Measurements from ENCODE around the gene ADO. TPM values are rescaled to one million over a fixed set of nuclear protein-coding genes. Genes with fewer than 3 reads are reported as not detected.

ADO gene
- 10 to 100 TPM; 22.5 to 23.3 TPM for total RNA-seq

DNA sequence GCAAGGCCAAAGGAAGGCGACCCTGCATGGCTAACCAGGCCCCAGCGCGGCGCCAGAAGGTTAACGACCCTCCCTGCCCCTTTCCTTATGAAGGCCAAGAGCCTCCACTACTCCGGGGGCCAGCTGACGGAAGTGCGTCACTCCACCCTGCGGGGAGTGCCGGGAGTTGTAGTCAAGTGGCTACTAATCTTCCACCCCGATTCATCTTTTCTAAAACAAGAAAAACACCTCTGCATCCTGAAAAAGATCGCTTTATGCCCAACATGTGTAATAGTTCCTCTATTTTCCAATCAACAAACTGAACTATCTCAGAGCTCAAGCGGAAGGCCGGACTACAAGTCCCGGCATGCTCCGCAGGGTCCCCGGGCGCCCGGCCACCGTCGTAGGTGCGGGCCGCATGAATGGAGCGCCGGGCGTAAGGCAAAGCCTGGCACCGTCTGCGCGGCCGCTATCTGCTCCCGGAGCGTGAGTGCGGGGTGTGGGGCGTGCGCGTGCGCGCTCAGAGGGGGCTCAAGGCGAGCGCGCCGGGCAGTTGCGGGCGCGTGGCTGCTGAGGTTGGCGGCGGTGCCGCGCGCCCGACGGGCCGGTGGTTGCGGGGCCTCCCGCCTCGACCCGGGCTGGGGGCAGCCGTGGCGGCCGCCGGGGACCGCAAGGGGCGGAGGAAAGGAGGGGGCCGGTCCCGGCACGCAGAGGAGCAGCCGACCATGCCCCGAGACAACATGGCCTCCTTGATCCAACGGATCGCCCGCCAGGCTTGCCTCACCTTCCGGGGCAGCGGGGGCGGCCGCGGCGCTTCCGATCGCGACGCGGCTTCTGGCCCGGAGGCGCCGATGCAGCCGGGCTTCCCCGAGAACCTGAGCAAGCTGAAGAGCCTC, at the start of gene ADO:
TSS of gene ADO (plus strand) at position 365 of the 875 bp plus-strand sequence. CDS start at position 705, 340 bp downstream.
- no peaks in the 10 kb centered on the region for H3K9me3 Mint-ChIP-seq
- peak; percentile 84 for DNase-seq
- peaks cover 39% of the 10 kb centered on the region for H3K4me1 Mint-ChIP-seq
- H3K36me3 Mint-ChIP-seq, result peaks cover 29% of the 10 kb centered on the region
- H3K27me3 Mint-ChIP-seq, result no peaks in the 10 kb centered on the region
- H3K4me3 Mint-ChIP-seq, result peak within 1 kb of the TSS; percentile 94
- peak within 1 kb of the TSS; percentile 99 for H3K27ac Mint-ChIP-seq

DNA sequence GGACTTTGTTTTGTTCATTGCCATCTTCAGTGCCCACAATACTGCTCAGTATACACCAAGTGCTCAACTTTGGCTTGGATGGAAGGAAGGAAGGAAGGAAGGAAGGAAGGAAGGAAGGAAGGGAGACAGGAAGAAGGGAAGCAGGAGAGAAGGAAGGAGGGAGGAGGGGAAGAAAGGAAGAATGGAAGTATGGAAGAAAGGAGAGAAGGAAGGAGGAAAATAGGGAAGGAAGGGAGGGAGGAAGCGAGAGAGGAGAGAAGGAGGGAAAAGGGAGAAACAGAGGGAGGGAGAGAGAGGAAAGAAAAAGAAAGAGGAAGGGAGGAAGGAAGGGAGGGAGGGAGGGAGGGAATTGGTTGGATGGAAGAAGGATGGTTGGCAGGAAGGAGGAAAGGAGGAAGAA, 49.6 kb upstream of the ADO start:
- H3K27ac Mint-ChIP-seq, result peak overlapping the region; percentile 71

DNA sequence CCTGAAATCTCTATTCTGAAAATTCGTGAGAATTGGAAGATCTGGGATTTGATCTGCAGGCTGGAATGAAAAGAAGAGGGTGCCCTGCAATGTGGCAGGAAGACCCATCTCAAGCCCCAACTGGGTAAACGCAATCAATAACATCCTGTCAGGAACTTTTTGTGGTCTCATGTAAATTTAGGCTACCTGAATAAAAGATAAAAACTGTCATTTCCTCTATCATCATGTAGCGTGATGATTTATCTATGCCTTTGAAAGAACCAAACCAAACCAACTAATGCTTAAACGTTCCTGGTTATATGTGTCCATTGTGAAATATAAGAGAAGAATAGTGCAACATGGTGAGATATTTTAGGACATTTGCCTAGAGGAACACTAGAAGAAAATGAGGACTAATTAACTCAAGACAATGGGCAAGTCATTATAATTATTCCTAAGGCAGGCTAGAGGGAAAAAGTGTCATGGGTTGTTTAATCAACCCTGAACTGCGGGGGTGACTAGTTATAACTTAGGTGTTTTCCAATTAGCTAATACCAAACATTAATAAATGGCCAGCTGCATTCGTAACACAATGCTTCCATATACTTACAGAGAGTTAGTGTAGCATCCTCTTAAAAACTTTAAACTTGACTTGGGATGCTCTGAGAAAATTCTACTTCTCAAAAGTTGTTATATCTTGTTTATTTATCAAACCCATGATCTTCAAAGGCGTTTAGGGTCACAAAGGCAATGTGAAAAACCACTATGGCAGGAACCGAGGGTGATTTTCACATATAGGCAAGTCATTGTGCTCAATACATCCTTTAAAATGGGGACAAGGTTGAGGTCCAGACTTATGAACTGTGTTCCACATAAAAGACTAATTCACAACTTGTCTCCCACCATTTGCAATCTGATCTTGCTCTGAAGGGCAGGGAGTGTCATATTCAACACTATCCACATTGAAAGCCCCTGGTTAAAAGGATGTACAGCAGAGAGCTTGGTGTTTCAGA, 48.6 kb upstream of the ADO start:
- Mint-ChIP-seq H3K27me3 (no peaks in the 10 kb centered on the region), H3K9me3 (peaks cover 6% of the 10 kb centered on the region), H3K27ac (peak overlapping the region; percentile 71), H3K4me1 (peaks cover 38% of the 10 kb centered on the region), H3K4me3 (no peak overlapping the region), H3K36me3 (peaks cover 9% of the 10 kb centered on the region)
- DNase-seq, result no peak

More for the DNA sequence above, 49.6 kb upstream of the ADO start:
- H3K9me3 Mint-ChIP-seq, result peaks cover 6% of the 10 kb centered on the region
- H3K27me3 Mint-ChIP-seq, result no peaks in the 10 kb centered on the region
- H3K4me3 Mint-ChIP-seq, result no peak overlapping the region
- peaks cover 30% of the 10 kb centered on the region for H3K4me1 Mint-ChIP-seq
- DNase-seq, result no peak
- H3K36me3 Mint-ChIP-seq, result peaks cover 9% of the 10 kb centered on the region

DNA sequence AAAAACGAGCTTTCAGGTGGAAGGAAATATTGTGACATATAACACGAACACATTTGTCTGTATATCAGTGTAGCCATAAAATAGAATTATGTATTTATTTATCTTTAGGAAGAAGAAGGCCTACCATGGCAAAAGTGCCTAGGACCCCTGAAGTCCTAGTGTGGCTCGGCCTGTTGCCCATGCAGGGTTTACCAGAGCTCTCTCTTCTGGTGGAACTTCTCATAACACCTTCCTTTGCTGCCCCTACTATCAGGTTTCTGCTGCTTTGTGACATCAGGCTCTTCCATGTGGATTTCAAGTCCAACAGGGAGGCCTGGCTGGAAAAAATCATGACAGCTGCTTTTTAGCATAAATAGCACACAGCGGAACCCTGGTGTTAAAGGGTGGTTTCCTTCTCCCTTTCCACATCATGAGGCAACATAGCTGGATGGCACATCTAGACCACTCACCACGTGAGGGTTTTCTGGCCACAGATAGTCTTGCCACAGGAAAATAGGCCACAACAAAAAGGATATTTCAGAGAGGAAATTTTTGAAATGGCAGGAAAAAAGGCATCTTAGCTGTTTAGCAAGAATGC, 44.8 kb upstream of the ADO start:
- DNase-seq, result no peak
- Mint-ChIP-seq H3K36me3 (peaks cover 8% of the 10 kb centered on the region), H3K27me3 (no peaks in the 10 kb centered on the region), H3K9me3 (peaks cover 4% of the 10 kb centered on the region), H3K4me3 (no peak overlapping the region), H3K4me1 (peaks cover 42% of the 10 kb centered on the region), H3K27ac (no peak overlapping the region)

DNA sequence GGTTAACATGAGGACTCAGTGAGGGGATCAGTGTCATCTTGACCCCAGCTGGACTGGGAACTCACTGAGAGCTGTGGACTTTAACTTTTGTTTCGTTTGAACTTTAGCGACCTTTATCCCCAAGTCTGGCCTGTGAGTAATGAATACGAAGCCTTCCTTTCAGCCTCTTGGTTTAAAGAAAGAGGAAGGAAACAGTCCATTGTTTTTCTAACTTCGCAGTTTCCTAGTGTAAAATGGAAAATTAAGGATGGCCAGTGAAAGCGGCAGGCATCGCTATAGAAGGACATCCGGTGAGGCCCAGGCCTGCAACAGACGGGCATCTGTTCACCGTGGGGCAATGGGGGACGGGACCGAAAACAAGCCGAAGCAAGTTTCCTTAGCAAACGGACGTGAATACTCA, 44.1 kb upstream of the ADO start:
- Mint-ChIP-seq H3K27me3 (no peaks in the 10 kb centered on the region), H3K27ac (no peak overlapping the region), H3K4me3 (no peak overlapping the region), H3K4me1 (peaks cover 36% of the 10 kb centered on the region), H3K9me3 (peaks cover 1% of the 10 kb centered on the region), H3K36me3 (peaks cover 4% of the 10 kb centered on the region)
- DNase-seq, result no peak

DNA sequence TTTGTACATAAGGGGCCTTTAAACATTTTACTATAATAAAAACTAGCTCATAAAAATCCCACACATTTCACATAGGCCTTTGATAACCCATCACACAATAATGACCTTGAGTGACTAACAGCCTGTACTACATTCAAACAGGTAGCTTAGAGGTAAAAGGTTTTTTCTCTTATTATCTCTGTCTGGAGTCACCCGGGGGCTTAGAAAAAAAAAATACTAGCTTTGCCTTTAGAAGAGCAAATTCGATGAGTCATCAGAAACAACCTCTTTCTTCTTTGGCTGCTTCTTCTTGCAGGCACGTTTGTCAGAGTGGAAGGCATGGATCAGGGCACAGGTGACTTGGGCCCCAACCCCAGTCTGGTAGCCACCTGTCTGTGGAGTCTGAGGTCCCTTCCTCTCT, 43.4 kb upstream of the ADO start:
- H3K4me3 Mint-ChIP-seq, result no peak overlapping the region
- H3K36me3 Mint-ChIP-seq, result peaks cover 4% of the 10 kb centered on the region
- no peaks in the 10 kb centered on the region for H3K27me3 Mint-ChIP-seq
- no peak overlapping the region for H3K27ac Mint-ChIP-seq
- H3K9me3 Mint-ChIP-seq, result peaks cover 1% of the 10 kb centered on the region
- no peak for DNase-seq
- peaks cover 34% of the 10 kb centered on the region for H3K4me1 Mint-ChIP-seq

DNA sequence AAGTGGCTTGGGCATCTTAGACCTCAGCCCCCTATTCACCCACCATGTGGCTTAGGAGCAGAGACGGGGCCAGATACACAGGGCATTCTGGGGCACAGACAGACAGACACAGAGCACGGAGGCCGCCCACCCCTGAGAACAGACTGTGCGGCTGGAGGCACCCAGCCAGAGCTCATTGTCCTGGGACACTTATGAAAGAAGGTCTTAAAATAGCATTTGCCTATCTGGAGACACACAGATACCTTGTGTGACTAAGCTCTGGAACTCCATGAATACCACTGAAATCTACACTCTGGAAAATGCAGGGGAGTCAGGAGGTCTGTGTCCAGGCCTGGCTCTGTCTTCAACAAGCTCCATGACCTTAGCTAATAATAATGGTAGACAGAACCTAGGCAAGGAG, 41.4 kb upstream of the ADO start:
- Mint-ChIP-seq H3K36me3 (no peaks in the 10 kb centered on the region), H3K27me3 (no peaks in the 10 kb centered on the region), H3K27ac (no peak overlapping the region)

DNA sequence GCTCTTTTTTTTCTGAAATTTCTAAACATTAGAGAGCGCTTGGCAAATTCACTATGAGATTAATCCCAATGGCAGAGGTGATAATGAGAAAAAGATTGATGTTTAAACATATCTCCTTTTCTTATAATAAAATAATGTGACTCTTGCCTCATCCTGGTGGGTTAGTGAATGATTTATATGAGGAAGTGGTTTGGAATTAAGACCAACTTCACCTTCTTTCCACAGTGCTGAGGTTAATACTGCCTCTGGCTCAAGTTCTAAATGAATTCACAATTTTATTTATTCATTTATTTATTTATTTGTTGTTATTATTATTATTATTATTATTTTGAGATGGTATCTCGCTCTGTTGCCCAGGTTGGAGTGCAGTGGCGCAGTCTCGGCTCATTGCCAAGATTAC, 40.5 kb upstream of the ADO start:
- Mint-ChIP-seq H3K9me3 (peaks cover 1% of the 10 kb centered on the region), H3K27me3 (no peaks in the 10 kb centered on the region), H3K27ac (no peak overlapping the region), H3K4me3 (no peak overlapping the region), H3K4me1 (peaks cover 31% of the 10 kb centered on the region), H3K36me3 (no peaks in the 10 kb centered on the region)
- no peak for DNase-seq

More for the DNA sequence above, 41.4 kb upstream of the ADO start:
- Mint-ChIP-seq H3K9me3 (peaks cover 1% of the 10 kb centered on the region), H3K4me1 (peaks cover 34% of the 10 kb centered on the region), H3K4me3 (no peak overlapping the region)
- no peak for DNase-seq

DNA sequence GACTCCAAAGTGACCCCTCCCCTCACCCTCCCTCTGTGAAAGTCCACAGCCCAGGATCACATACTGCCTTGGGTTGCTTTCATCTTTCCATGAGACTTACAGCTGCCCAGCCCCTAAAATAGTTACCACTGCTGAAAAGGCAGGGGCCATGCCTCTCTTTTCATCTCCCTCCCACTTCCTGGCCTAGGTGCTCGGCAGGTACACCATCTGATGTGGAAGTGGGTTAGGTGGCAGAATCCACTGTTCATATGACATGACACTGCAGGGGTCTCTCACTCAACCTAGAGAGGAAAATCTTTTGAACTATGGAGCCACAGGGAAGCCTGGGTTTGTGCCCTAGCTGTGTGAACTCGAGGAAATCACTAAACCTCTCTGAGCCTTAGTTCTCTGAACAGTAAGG, 38.8 kb upstream of the ADO start:
- DNase-seq, result no peak
- Mint-ChIP-seq H3K4me3 (no peak overlapping the region), H3K27ac (no peak overlapping the region), H3K27me3 (no peaks in the 10 kb centered on the region), H3K36me3 (no peaks in the 10 kb centered on the region), H3K4me1 (peaks cover 37% of the 10 kb centered on the region), H3K9me3 (no peaks in the 10 kb centered on the region)

DNA sequence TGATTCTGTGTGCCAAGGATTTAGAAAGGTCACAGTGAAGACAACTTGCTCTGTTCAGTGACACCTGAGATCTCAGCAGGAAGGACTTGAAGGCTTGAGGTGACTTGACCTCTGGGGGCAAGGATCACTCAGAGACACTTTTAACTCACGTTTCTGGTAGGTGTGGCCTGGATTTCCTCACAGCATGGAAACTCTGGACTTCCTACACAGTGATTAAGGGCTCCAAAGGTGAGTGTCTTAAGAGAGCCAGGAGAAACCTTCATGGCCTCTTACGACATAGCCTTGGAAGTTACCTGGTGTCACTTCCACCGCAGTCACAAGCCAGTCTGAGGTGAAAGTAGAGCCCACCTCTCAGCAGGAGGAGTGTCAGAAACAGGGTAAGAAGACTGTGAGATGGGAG, 38.1 kb upstream of the ADO start:
- H3K27ac Mint-ChIP-seq, result no peak overlapping the region
- DNase-seq, result no peak
- H3K4me1 Mint-ChIP-seq, result peaks cover 30% of the 10 kb centered on the region
- no peaks in the 10 kb centered on the region for H3K27me3 Mint-ChIP-seq
- no peaks in the 10 kb centered on the region for H3K36me3 Mint-ChIP-seq
- H3K4me3 Mint-ChIP-seq, result no peak overlapping the region
- no peaks in the 10 kb centered on the region for H3K9me3 Mint-ChIP-seq

DNA sequence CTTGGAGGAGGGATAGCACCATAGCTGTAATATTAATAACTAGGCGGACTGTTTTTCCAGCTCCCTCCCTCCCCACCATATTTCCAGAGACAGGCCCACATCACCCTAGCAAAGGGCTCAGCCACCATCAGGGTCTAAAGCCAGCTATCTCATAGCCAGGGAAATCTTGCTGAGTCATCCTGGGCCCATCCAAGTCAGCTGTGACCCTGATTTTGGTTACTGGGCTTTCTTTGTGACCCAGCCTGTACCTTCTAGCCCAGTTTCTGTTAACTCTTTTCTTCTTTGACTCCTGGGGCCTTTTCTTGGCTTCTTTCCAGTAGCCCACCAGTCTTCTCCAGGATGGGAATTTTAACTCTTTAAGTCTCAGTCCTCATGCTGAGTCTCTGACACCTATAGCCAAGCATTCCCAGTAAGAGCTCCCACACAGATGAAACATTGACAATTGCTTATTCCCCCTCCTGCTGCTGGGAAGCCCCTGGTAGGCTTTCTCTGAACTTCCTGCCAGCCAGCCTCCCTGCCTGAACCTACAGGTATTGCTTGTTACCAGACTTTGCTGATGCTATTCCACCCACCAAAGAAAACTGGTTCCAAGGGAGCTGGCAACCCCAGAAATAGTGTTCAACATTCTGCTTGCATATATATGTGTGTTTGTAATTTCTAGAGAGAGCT, 34.8 kb upstream of the ADO start:
- no peaks in the 10 kb centered on the region for H3K9me3 Mint-ChIP-seq
- no peak for DNase-seq
- H3K27ac Mint-ChIP-seq, result no peak overlapping the region
- H3K36me3 Mint-ChIP-seq, result no peaks in the 10 kb centered on the region
- H3K4me3 Mint-ChIP-seq, result no peak overlapping the region
- H3K27me3 Mint-ChIP-seq, result no peaks in the 10 kb centered on the region
- H3K4me1 Mint-ChIP-seq, result peaks cover 35% of the 10 kb centered on the region

DNA sequence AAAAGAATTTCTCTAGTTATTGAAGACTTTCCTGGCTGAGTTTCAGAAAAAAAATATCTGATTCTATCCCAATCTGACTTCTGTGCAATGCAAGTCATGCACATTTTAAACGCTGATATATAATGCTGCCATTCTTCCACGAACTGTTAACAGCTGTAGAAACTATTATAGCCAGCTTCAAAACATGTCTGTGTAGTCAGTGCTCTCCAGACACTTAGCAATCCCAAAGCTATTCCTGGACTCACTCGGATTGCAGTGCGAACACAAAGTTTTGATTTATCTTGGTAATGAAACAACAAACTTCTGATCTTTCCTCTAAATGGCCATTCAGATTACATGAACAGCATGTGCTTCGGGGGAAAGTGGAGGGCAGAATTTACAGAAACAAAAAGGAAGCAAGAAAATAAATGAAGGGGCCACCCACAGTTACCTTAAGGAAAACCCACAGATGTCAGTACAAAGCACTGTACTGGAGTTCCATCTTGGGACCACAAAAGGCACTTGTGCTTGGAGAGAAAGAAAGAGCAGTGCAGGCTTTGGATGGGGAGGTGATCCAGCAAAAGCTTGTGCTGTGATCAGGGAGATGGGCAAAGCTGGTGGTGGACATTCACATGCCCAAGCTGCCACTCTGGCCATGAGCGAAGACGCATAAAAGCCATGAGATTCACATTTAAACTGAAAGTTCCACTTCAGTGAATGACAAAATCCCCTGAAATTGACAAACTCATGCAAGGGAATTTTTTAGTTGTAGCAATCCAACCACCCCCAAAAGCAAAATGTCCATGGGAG, 32.1 kb upstream of the ADO start:
- Mint-ChIP-seq H3K27me3 (no peaks in the 10 kb centered on the region), H3K27ac (no peak overlapping the region), H3K36me3 (no peaks in the 10 kb centered on the region)

DNA sequence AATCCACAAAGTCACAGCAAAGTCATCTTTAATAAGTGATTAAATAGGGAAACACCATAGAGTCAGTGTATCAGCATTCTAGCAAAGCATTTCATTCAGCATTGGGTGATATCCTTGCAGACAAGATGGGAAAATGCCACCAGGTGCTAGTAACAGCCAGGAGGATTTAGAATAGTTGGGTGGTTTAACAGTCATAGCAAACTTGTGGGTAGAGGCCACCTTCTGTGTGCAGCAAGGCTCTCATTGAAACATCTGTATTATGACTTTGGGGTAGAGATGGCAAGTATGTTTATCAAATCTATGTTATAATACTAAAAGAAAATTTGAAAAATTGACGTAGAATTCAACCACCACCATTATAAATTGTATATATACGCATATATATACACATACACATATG, 26.4 kb upstream of the ADO start:
- DNase-seq, result no peak
- no peak overlapping the region for H3K4me3 Mint-ChIP-seq
- peaks cover 3% of the 10 kb centered on the region for H3K36me3 Mint-ChIP-seq
- peaks cover 47% of the 10 kb centered on the region for H3K4me1 Mint-ChIP-seq
- H3K9me3 Mint-ChIP-seq, result peaks cover 1% of the 10 kb centered on the region
- no peak overlapping the region for H3K27ac Mint-ChIP-seq
- no peaks in the 10 kb centered on the region for H3K27me3 Mint-ChIP-seq

More for the DNA sequence above, 32.1 kb upstream of the ADO start:
- DNase-seq, result no peak
- Mint-ChIP-seq H3K4me3 (no peak overlapping the region), H3K4me1 (peaks cover 39% of the 10 kb centered on the region), H3K9me3 (no peaks in the 10 kb centered on the region)

Measured in activated naive CD8-positive, alpha-beta T cell treated with anti-CD3 and anti-CD28 coated beads for 36 hours (primary cell).